Cerebellar nuclear complex (tissue), 1 donor: ENCODE measurements around the gene RPL12.

Experiments
- DNase-seq, 2 experiments: peaks; one replicate each; lab custom pipeline; 2025; lab: John Stamatoyannopoulos, UW

Gene RPL12

GRCh38 chr9:127438394-127438793, 12.8 kb downstream of the RPL12 start:
- DNase-seq, result no peak

GRCh38 chr9:127437497-127438264, 13.5 kb downstream of the RPL12 start:
- DNase-seq, result no peak

GRCh38 chr9:127430415-127430814, 20.8 kb downstream of the RPL12 start:
- DNase-seq, result no peak

GRCh38 chr9:127428348-127428747, 22.9 kb downstream of the RPL12 start:
- DNase-seq, result no peak

- no peak for DNase-seq
Measured at GRCh38 chr9:127426756-127427155, 24.4 kb downstream of the RPL12 start.

- no peak for DNase-seq
Measured at GRCh38 chr9:127424676-127424999, 26.6 kb downstream of the RPL12 start.

GRCh38 chr9:127423934-127424675, 27.1 kb downstream of the RPL12 start, which contains the start of gene ZNF79:
Gene ZNF79, plus strand, starts transcription at chr9:127424382. Its CDS starts 406 bp downstream, at chr9:127424788.
- peak in 1 of 2 experiments; percentile 78 for DNase-seq

- no peak for DNase-seq
Measured at GRCh38 chr9:127423476-127423933, 27.7 kb downstream of the RPL12 start.

GRCh38 chr9:127422787-127423186, 28.4 kb downstream of the RPL12 start:
- DNase-seq, result no peak

- no peak for DNase-seq
Measured at GRCh38 chr9:127422133-127422782, 28.9 kb downstream of the RPL12 start.

GRCh38 chr9:127421057-127421456, 30.1 kb downstream of the RPL12 start:
- DNase-seq, result no peak

GRCh38 chr9:127419348-127419747, 31.9 kb downstream of the RPL12 start:
- DNase-seq, result no peak

GRCh38 chr9:127418037-127418471, 33.2 kb downstream of the RPL12 start:
- DNase-seq, result no peak

- DNase-seq, result no peak
Measured at GRCh38 chr9:127417131-127418036, 33.8 kb downstream of the RPL12 start.

- DNase-seq, result no peak
Measured at GRCh38 chr9:127415657-127416056, 35.5 kb downstream of the RPL12 start.

- no peak for DNase-seq
Measured at GRCh38 chr9:127415141-127415540, 36.1 kb downstream of the RPL12 start.

GRCh38 chr9:127411122-127411521, 40.1 kb downstream of the RPL12 start:
- DNase-seq, result no peak

- DNase-seq, result peak; percentile 75 to 81
Measured at GRCh38 chr9:127407492-127407843, 43.7 kb downstream of the RPL12 start.

GRCh38 chr9:127406799-127407491, 44.3 kb downstream of the RPL12 start:
- DNase-seq, result no peak

GRCh38 chr9:127405344-127406125, 45.7 kb downstream of the RPL12 start:
- DNase-seq, result no peak
